HepG2 (cell line): Measurements from ENCODE around the gene SRSF3. TPM values are rescaled to one million over a fixed set of nuclear protein-coding genes. Genes with fewer than 3 reads are reported as not detected.
A peak's percentile ranks its signal among the peaks of the same experiment; 100 is the strongest.

Experiments
- ARID5B ChIP-seq: IDR thresholded peaks from 2 replicates; pipeline ENCODE4 v1.4.0; 2020; ENCODE audit warnings: mild to moderate bottlenecking, missing genetic modification reagents
- ARNTL ChIP-seq: sonication (generic); formaldehyde crosslinking; IDR thresholded peaks from 2 replicates; pipeline ENCODE4 v1.4.0; 2020; ENCODE audit warnings: mild to moderate bottlenecking, missing genetic modification reagents
- FOSL2 ChIP-seq: sonication (generic); formaldehyde crosslinking; IDR thresholded peaks from 2 replicates; pipeline ENCODE4 v1.4.0; 2020; ENCODE audit warnings: missing genetic modification reagents
- FOXO1 ChIP-seq: sonication (generic); formaldehyde crosslinking; IDR thresholded peaks from 2 replicates; pipeline ENCODE4 v1.4.0; 2020; ENCODE audit warnings: missing genetic modification reagents
- GPN1 ChIP-seq: sonication (generic); formaldehyde crosslinking; IDR thresholded peaks from 2 replicates; pipeline ENCODE4 v1.5.1; 2020; ENCODE audit warnings: missing genetic modification reagents, borderline replicate concordance
- HNF4A ChIP-seq: sonication (generic); formaldehyde crosslinking; IDR thresholded peaks from 2 replicates; pipeline ENCODE4 v1.4.0; 2020; ENCODE audit warnings: missing genetic modification reagents
- JDP2 ChIP-seq: sonication (generic); formaldehyde crosslinking; IDR thresholded peaks from 2 replicates; pipeline ENCODE4 v1.8.1; 2022; ENCODE audit warnings: missing genetic modification reagents, borderline replicate concordance
- JUND ChIP-seq: sonication (generic); formaldehyde crosslinking; IDR thresholded peaks from 2 replicates; pipeline ENCODE4 v1.8.0; 2022; ENCODE audit warnings: mild to moderate bottlenecking, missing genetic modification reagents
- KAT8 ChIP-seq: IDR thresholded peaks from 2 replicates; pipeline ENCODE4 v1.6.1; 2016; ENCODE audit warnings: missing genetic modification reagents, missing compliant biosample characterization
- KDM1A ChIP-seq: IDR thresholded peaks from 2 replicates; pipeline ENCODE4 v1.6.1; 2016; ENCODE audit warnings: missing compliant biosample characterization
- KDM5B ChIP-seq: sonication (generic); formaldehyde crosslinking; IDR thresholded peaks from 2 replicates; pipeline ENCODE4 v1.4.0; 2020; ENCODE audit warnings: missing genetic modification reagents, mild to moderate bottlenecking, borderline replicate concordance
- ZFP82 ChIP-seq: sonication (generic); formaldehyde crosslinking; IDR thresholded peaks from 2 replicates; pipeline ENCODE4 v1.5.1; 2020; ENCODE audit warnings: mild to moderate bottlenecking, missing genetic modification reagents, borderline replicate concordance
- ZKSCAN1 ChIP-seq: fragments of 150-350 bp; IDR thresholded peaks from 2 replicates; pipeline ENCODE4 v1.6.1; 2014; ENCODE audit warnings: low read length
- ZNF609 ChIP-seq: sonication (generic); formaldehyde crosslinking; IDR thresholded peaks from 2 replicates; pipeline ENCODE4 v1.4.0; 2020; ENCODE audit warnings: mild to moderate bottlenecking, missing genetic modification reagents, borderline replicate concordance
- ZNF724P ChIP-seq: sonication (generic); formaldehyde crosslinking; IDR thresholded peaks from 2 replicates; pipeline ENCODE4 v1.8.0; 2022; ENCODE audit warnings: missing genetic modification reagents, borderline replicate concordance
- polyA plus RNA-seq, 8 experiments: library from polyadenylated mRNA; depleted of rRNA in 3 of 8; stranded (reverse) in 7 of 8; unstranded in 1 of 8; fragments of >200 nt; fragmentation: Illumina TruSeq in 4 of 8; extraction: Trizol in 4 of 8; gene quantifications; 2 replicates each; pipeline versions ENCODE4 v1.2.1 to v1.2.3, GENCODE V29; 2011 to 2016; ENCODE audit warnings: low read depth in 4 of 8, missing spikeins in 1 of 8, mixed read lengths in 1 of 8; ENCODE audit not compliant: insufficient read depth in 1 of 8
- total RNA-seq, 5 experiments: library from RNA; depleted of rRNA; stranded (reverse); fragments of >200 nt; fragmentation: Illumina TruSeq; extraction: Trizol; gene quantifications; 2 replicates each; pipeline ENCODE4 v1.2.3, GENCODE V29; 2016; ENCODE audit warnings: low read depth in 1 of 5
- TF ChIP-seq, protein P1 (sequence below): sonication (generic); formaldehyde crosslinking; IDR thresholded peaks from 2 replicates; pipeline ENCODE4 v1.8.0; 2022; ENCODE audit warnings: missing genetic modification reagents, low read depth, mild to moderate bottlenecking, borderline replicate concordance
- TF ChIP-seq, protein P2 (sequence below): IDR thresholded peaks from 2 replicates; pipeline ENCODE4 v1.6.1; 2016; ENCODE audit warnings: missing compliant biosample characterization, missing genetic modification reagents, borderline replicate concordance
- TF ChIP-seq, protein P3 (sequence below): sonication (generic); formaldehyde crosslinking; conservative IDR thresholded peaks from 2 replicates; pipeline ENCODE4 v1.4.0; 2020; ENCODE audit warnings: missing genetic modification reagents

Gene SRSF3
- total and polyA plus RNA-seq, 2 of the 13 experiments (the other 11 are each of a cell fraction or from before 2014, with no cell fraction given), result 206 to 684 TPM

DNA sequence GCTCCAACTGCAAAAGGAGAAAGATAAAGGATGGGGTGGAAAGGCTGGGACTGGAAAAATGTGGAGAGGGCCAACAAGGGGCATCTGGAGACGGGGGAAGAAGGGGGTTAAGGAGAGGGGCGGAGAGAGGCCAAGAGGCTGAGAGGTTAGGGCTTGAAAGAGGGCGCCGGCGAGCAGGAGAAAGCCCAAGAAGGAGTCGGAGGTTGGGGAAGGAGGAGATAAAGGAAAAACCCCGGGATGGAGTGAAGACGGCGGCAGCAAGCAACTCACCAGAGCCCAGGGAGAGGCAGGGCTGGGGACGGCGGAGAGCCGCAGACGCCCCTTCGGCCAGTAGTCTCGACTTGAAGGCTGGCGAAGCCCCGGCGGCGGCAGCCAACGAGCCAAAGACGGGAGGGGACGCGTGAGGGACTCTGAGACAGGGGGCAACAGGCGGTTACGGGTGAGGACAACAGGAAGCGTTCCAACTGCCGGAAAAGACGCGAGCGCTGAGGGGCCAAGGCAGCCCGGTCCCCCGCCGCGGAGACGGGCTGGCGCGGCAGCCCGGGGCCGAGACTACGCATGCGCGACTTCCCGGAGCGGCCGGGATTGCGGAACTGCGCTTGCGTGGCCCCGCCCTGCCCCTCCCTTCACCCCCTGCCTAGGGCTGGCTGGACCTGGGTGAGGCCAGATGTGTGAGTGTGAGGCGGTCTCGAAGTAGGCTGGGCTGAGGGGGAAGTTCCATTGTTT, 47.1 kb upstream of the SRSF3 start, which contains the start of gene STK38 (continued):
- TF ChIP-seq ARNTL (CRISPR knock-in tag) (0 out of 2 replicates have a peak, but pooled peaks have one; percentile 50), ZKSCAN1 (no peak), HNF4A (CRISPR knock-in tag) (no peak), ZNF609 (CRISPR knock-in tag) (peak; percentile 61; the same call in 1 of the 2 replicates), ZNF724P (CRISPR knock-in tag) (no peak), FOSL2 (CRISPR knock-in tag) (no peak), JDP2 (no peak), JUND (CRISPR knock-in tag) (no peak), FOXO1 (CRISPR knock-in tag) (0 out of 2 replicates have a peak, but pooled peaks have one; percentile 46), ZFP82 (CRISPR knock-in tag) (no peak; the same call in 1 of the 2 replicates), ARID5B (CRISPR knock-in tag) (peak; percentile 62), KDM1A (CRISPR knock-in tag) (no peak), KDM5B (CRISPR knock-in tag) (peak; percentile 95; the same call in 1 of the 2 replicates), GPN1 (CRISPR knock-in tag) (no peak), KAT8 (CRISPR knock-in tag) (peak; percentile 89)
- TF ChIP-seq, protein P1, sequence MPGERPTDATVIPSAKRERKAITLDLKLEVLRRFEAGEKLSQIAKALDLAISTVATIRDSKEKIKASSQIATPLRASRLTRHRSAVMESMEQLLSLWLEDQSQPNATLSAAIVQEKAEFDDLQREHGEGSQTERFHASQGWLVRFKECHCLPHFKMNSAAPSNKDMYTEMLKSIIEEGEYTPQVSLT (CRISPR knock-in tag), result no peak
- TF ChIP-seq, protein P2, sequence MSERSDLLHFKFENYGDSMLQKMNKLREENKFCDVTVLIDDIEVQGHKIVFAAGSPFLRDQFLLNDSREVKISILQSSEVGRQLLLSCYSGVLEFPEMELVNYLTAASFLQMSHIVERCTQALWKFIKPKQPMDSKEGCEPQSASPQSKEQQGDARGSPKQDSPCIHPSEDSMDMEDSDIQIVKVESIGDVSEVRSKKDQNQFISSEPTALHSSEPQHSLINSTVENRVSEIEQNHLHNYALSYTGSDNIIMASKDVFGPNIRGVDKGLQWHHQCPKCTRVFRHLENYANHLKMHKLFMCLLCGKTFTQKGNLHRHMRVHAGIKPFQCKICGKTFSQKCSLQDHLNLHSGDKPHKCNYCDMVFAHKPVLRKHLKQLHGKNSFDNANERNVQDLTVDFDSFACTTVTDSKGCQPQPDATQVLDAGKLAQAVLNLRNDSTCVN, result no peak; the same call in 1 of the 2 replicates
- TF ChIP-seq, protein P3, sequence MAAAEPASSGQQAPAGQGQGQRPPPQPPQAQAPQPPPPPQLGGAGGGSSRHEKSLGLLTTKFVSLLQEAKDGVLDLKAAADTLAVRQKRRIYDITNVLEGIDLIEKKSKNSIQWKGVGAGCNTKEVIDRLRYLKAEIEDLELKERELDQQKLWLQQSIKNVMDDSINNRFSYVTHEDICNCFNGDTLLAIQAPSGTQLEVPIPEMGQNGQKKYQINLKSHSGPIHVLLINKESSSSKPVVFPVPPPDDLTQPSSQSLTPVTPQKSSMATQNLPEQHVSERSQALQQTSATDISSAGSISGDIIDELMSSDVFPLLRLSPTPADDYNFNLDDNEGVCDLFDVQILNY (CRISPR knock-in tag), result peak; percentile 35; the same call in 1 of the 2 replicates
